B cell (primary cell): ENCODE data around the gene CYB561D1. TPM values are rescaled to one million over a fixed set of nuclear protein-coding genes. Genes with fewer than 3 reads are reported as not detected.

Experiments
- ATAC-seq: fragments of 200-7000 bp; cut with Tn5 transposase; one replicate; pipeline ENCODE4 v1.10.0; 2021; ENCODE audit warnings: low read depth, mild to moderate bottlenecking, moderate number of reproducible peaks, moderate library complexity
- CTCF ChIA-PET: fragments of 350-600 bp; sonication (Branson Sonifier 250); formaldehyde crosslinking; loops from one replicate; lab custom pipeline; 2021; ENCODE audit warnings: antibody characterized with exemption, inconsistent platforms; lab: Charles Lee
- POLR2A ChIA-PET: fragments of 350-600 bp; sonication (Branson Sonifier 250); formaldehyde crosslinking; loops from one replicate; lab custom pipeline; 2021; ENCODE audit warnings: antibody characterized with exemption; lab: Charles Lee
- DNase-seq: peaks from one replicate; pipeline ENCODE4 v3.0.0; 2013
- H2AFZ ChIP-seq: 2 replicates; pipeline ENCODE4 v1.6.1; 2012; ENCODE audit warnings: mild to moderate bottlenecking, low read depth, low read length; ENCODE audit not compliant: insufficient read depth, poor library complexity, severe bottlenecking
- H3K27ac ChIP-seq, 2 donors: 1 replicate in 1 of 2; 2 replicates in 1 of 2; pipeline ENCODE4 v1.5.1; 2012 to 2013; ENCODE audit warnings: low read length in 2 of 2, mild to moderate bottlenecking in 2 of 2, moderate library complexity in 1 of 2
- H3K27me3 ChIP-seq, 4 experiments: fragments of 200-600 bp in 1 of 4; sonication (generic) in 1 of 4; replicated peaks in 1 of 4; 1 replicate in 2 of 4; 2 replicates in 2 of 4; pipeline versions ENCODE4 v1.6.1 to v1.7.0; 2013 to 2016; ENCODE audit warnings: low read length in 3 of 4, mild to moderate bottlenecking in 2 of 4, mixed read lengths in 1 of 4, moderate library complexity in 1 of 4; ENCODE audit not compliant: insufficient read depth in 4 of 4, control insufficient read depth in 3 of 4; ENCODE audit errors: control extremely low read depth in 1 of 4
- H3K36me3 ChIP-seq, 2 experiments: replicated peaks in 1 of 2; 1 replicate in 1 of 2; 2 replicates in 1 of 2; pipeline versions ENCODE4 v1.6.1 to v1.7.1; 2013; ENCODE audit warnings: low read length in 1 of 2; ENCODE audit not compliant: insufficient read depth in 2 of 2, control insufficient read depth in 1 of 2; ENCODE audit errors: control extremely low read depth in 1 of 2, extremely low read depth in 1 of 2
- H3K4me1 ChIP-seq, 2 donors: fragments of 200-600 bp in 1 of 2; sonication (generic) in 1 of 2; 1 replicate in 1 of 2; 2 replicates in 1 of 2; pipeline versions ENCODE4 v1.5.1 to v1.6.1; 2013 to 2017; ENCODE audit warnings: low read length in 2 of 2; ENCODE audit not compliant: control insufficient read depth in 2 of 2, insufficient read depth in 2 of 2
- H3K4me2 ChIP-seq: replicated peaks from 2 replicates; pipeline ENCODE3; 2012; ENCODE audit warnings: mild to moderate bottlenecking, low read depth, low read length; ENCODE audit not compliant: poor library complexity, severe bottlenecking
- H3K4me3 ChIP-seq, 5 experiments: fragments of 200-600 bp in 1 of 5; sonication (generic) in 1 of 5; 1 replicate in 3 of 5; 2 replicates in 2 of 5; pipeline versions ENCODE4 v1.5.1 to v1.7.0; 2011 to 2016; ENCODE audit warnings: low read length in 4 of 5, mild to moderate bottlenecking in 4 of 5, low read depth in 2 of 5, control low read depth in 1 of 5, moderate library complexity in 1 of 5; ENCODE audit not compliant: insufficient read depth in 1 of 5; ENCODE audit errors: control extremely low read depth in 1 of 5, extremely low read depth in 1 of 5
- H3K79me2 ChIP-seq: fragments of 200-600 bp; sonication (generic); one replicate; pipeline ENCODE4 v1.6.0; 2016; ENCODE audit warnings: low read length; ENCODE audit not compliant: control insufficient read depth, insufficient read depth
- H3K9ac ChIP-seq: fragments of 200-600 bp; sonication (generic); 2 replicates; pipeline ENCODE4 v1.6.1; 2017; ENCODE audit warnings: mild to moderate bottlenecking, low read length, moderate library complexity
- H3K9me3 ChIP-seq, 3 donors: one replicate each; pipeline versions ENCODE4 v1.6.1 to v1.7.1; 2013; ENCODE audit warnings: low read length in 2 of 3; ENCODE audit not compliant: control insufficient read depth in 2 of 3, insufficient read depth in 1 of 3; ENCODE audit errors: control extremely low read depth in 1 of 3
- H4K20me1 ChIP-seq: 2 replicates; pipeline ENCODE4 v1.6.0; 2012; ENCODE audit warnings: mild to moderate bottlenecking, low read length; ENCODE audit not compliant: insufficient read depth, control insufficient read depth, poor library complexity, severe bottlenecking
- H3K27ac Mint-ChIP-seq: one replicate; pipeline ENCODE4 v1.8.0; 2021; ENCODE audit warnings: mixed read lengths
- H3K27me3 Mint-ChIP-seq: one replicate; pipeline ENCODE4 v1.8.0; 2021; ENCODE audit warnings: mixed read lengths
- H3K4me1 Mint-ChIP-seq: one replicate; pipeline ENCODE4 v1.8.0; 2021; ENCODE audit warnings: mixed read lengths
- H3K4me3 Mint-ChIP-seq: one replicate; pipeline ENCODE4 v1.8.0; 2021; ENCODE audit warnings: mixed read lengths
- H3K9me3 Mint-ChIP-seq: one replicate; pipeline ENCODE4 v1.8.0; 2022; ENCODE audit warnings: mixed read lengths; ENCODE audit not compliant: insufficient read depth
- EZH2 ChIP-seq: IDR thresholded peaks from 2 replicates; pipeline ENCODE4 v1.6.1; 2012; ENCODE audit warnings: borderline replicate concordance, low read depth, mild to moderate bottlenecking, moderate library complexity, low read length; ENCODE audit not compliant: insufficient read depth, poor library complexity, severe bottlenecking
- WGBS: methylation state at CpG from one replicate; pipeline ENCODE4 v1.1.5; 2013; ENCODE audit warnings: missing lambda C conversion rate; ENCODE audit not compliant: insufficient coverage; 5-methylcytosine and 5-hydroxymethylcytosine counted together
- intact Hi-C: fragments of 100-400 bp; cut with micrococcal nuclease; formaldehyde crosslinking; loops from one replicate; pipeline ENCODE4 v1.10.0; 2022
- polyA plus RNA-seq: library from polyadenylated mRNA; depleted of rRNA; stranded (reverse); fragments of >200 nt; gene quantifications from 2 replicates; pipeline ENCODE4 v1.2.3, GENCODE V29; 2012
- total RNA-seq, 2 donors: library from RNA; stranded (reverse); fragments of 120-200 nt in 1 of 2; gene quantifications; 1 replicate in 1 of 2; 2 replicates in 1 of 2; pipeline versions ENCODE4 v1.2.3 to v1.2.4, GENCODE V29; 2013 to 2022
- TF ChIP-seq, protein P1 (sequence below): fragments of 200-600 bp; IDR thresholded peaks from one replicate; pipeline ENCODE4 v1.8.0; 2022; ENCODE audit warnings: antibody characterized with exemption, mild to moderate bottlenecking

CYB561D1 gene
- total and polyA plus RNA-seq, 2 donors (not counting 1 experiment from before 2014, with no cell fraction given): 16.1 to 28.0 TPM

DNA sequence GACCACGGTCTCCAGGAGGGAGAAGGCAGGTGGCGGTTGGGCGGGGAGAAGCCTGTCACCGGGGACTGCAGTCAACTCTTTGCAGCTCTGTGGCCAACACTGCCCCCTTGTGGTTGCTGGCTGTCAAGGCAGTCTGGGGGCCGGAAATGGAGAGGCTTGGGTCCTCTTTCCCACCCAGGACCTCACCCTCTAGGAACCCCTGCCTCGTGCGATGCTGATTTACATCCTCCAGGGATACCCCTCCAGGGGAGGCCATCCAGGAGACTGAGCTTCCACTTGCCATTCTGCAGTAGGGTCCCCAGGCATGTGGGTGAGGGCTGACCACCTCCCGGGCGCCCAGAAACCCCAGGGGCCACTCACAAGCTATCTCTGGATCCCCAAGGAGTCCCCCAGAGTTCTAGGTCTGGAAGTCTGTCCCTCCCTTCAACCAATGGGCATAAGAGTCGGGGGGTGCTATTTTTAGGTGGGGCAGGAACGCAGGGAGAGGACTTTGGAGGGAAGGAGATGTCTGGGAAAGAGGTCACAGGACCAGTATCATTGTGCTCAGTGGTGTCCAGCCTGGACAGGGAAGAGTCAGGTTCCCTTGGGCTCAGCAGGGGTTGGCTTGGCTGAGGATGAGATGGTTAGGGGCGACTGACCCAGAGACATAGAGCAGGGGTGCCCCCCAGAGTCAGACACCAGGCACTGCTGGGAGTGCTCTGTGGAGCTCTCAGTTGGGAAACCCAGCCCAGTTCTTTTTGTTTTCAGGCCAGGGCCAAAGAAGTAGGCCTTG is 38.7 kb downstream of the CYB561D1 start:
- Mint-ChIP-seq H3K27me3 (no peaks in the 10 kb centered on the region), H3K4me1 (peaks cover 11% of the 10 kb centered on the region), H3K4me3 (peak overlapping the region; percentile 90), H3K27ac (peak overlapping the region; percentile 87), H3K9me3 (no peaks in the 10 kb centered on the region)
- H3K9ac ChIP-seq: peak overlapping the region; percentile 63
- no peaks in the 10 kb centered on the region for H3K27me3 ChIP-seq
- peak overlapping the region in 1 of 2 donors; percentile 21 for H3K27ac ChIP-seq
- peaks cover 4 to 11% of the 10 kb centered on the region in 2 donors for H3K4me1 ChIP-seq
- no peaks in the 10 kb centered on the region for H3K79me2 ChIP-seq
- ATAC-seq (peak; percentile 90), DNase-seq (peak; percentile 88)
- 3% methylated on average over 9 of the region's 12 CpGs for WGBS
- no peaks in the 10 kb centered on the region for H3K9me3 ChIP-seq
- H4K20me1 ChIP-seq: no peaks in the 10 kb centered on the region
- ChIA-PET CTCF (interaction anchor here (0.6 to 21.6 kb wide), 36 partner anchors 9 to 1949 kb away, joined by 3 to 926 read pairs (median 6); partner anchors contain the start of genes AMIGO1, AMPD2, ATXN7L2 and CYB561D1), POLR2A (interaction anchor here (0.6 to 2.6 kb wide), 2 partner anchors 23 to 42 kb away, joined by 3 to 19 read pairs; partner anchors contain the start of gene AMIGO1)
- H3K36me3 ChIP-seq: no peaks in the 10 kb centered on the region
- H3K4me2 ChIP-seq: peak overlapping the region; percentile 86
- TF ChIP-seq, protein P1, sequence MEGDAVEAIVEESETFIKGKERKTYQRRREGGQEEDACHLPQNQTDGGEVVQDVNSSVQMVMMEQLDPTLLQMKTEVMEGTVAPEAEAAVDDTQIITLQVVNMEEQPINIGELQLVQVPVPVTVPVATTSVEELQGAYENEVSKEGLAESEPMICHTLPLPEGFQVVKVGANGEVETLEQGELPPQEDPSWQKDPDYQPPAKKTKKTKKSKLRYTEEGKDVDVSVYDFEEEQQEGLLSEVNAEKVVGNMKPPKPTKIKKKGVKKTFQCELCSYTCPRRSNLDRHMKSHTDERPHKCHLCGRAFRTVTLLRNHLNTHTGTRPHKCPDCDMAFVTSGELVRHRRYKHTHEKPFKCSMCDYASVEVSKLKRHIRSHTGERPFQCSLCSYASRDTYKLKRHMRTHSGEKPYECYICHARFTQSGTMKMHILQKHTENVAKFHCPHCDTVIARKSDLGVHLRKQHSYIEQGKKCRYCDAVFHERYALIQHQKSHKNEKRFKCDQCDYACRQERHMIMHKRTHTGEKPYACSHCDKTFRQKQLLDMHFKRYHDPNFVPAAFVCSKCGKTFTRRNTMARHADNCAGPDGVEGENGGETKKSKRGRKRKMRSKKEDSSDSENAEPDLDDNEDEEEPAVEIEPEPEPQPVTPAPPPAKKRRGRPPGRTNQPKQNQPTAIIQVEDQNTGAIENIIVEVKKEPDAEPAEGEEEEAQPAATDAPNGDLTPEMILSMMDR: peak; percentile 93
- no peak for TF ChIP-seq EZH2
- intact Hi-C loops: loop anchor here (1.0 kb wide), 5 partner anchors 16 to 133 kb away; partner anchors contain the start of genes CYB561D1, GNAI3 and PSMA5
- H3K4me3 ChIP-seq: peak overlapping the region in 4 of 5 experiments; percentile 37 to 67 (median 52)
- H2AFZ ChIP-seq: peak overlapping the region; percentile 91
